ENCODE results near the gene GGCT. TPM values are rescaled to one million over a fixed set of nuclear protein-coding genes. Genes with fewer than 3 reads are reported as not detected.
"Not testable (repeated sequence)": the region's sequence is repeated elsewhere in the genome, so short reads cannot be mapped to it uniquely, and the experiment has no call there.

The GGCT gene
- total RNA-seq, 1 donor from 2014 or later: 80.3 TPM

DNA sequence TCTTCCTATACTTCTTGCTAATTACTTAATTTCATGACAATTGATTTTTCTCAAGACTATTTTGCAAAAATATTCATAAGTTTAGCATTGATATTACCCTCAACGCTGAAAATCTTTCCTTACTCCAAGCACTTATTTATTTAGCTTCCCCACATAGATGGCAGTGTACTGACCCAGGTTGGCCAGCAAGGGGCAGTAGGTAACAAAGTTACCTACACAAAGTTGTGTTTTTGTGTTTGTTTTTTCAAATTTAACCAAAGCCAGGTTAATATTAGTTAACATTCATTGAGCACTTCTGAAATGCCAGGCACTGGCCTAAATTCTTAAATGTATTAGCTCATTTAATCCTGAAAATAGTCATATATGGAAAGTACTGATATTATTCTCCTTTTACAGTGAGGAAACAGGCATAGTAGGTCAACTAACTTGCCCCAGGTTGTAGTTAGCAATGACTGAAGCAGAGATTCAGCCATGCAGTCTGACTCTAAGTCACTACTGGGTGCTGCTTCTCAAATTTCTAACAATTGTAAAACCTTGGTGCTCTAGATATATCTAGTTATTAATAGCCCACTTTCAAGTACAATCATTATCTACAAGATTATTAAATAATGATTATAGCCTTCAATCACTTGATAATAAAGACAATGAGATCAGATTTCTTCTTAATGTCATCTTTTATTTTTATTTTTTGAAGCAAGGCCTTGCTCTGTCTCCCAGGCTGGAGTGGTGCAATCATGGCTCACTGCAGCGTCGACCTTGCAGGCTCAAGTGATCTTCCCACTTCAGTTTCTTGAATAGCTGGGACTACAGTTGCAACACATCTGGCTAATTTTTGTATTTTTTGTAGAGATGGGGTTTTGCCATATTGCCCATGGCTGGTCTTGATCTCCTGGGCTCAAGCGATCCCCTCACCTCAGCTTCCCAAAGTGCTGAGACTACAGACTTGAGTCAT, 5.8 kb upstream of the GGCT start:
- no peaks in the 10 kb centered on the region for H3K27me3 Mint-ChIP-seq
- intact Hi-C loops (cut with micrococcal nuclease): loop anchor here (1.0 kb wide), 2 partner anchors 54 to 230 kb away; no protein-coding TSS in a partner anchor

DNA sequence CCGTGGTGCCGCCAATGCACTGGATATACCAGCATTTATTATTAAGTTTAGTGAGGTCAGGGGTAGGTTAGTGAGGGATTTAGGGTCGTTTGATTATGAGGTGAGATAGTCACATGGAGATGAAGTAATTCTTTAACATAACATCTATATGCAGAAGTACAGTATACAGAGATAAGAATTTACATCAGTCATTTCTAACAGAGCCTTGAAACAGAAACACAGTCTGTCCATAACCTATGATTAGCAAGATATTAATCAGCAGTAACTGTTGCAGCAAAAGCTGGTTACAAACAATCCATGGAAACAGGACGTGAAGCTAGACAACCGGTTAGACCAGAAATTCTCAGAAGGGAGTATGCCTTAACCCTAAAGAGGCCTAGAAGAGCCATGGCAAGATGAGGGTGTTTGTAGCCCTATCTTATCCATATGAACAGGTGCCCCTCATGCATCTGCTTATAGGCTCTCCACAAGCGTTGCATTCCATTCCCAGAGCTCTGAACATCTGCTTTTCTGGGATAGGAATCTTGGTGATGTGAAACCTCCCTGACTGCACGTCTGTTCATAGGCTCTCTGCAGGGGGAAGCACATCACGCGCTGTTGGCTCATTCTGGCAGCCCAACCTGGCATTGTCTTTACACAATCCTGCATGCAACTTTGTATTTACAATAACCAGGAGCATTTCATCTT, 4.7 kb upstream of the GGCT start:
- H3K9me3 Mint-ChIP-seq; H3K4me3 Mint-ChIP-seq; H3K36me3 Mint-ChIP-seq (ENCODE audit: low read depth); intact Hi-C loops (cut with micrococcal nuclease); H3K27ac Mint-ChIP-seq; H3K27me3 Mint-ChIP-seq: not testable (repeated sequence)
- DNase-seq: peak; percentile 48
- peaks cover 11% of the 10 kb centered on the region for H3K4me1 Mint-ChIP-seq

More for the DNA sequence above, 5.8 kb upstream of the GGCT start:
- Mint-ChIP-seq H3K27ac (no peak overlapping the region), H3K9me3 (peaks cover 5% of the 10 kb centered on the region), H3K4me3 (no peak overlapping the region), H3K36me3 (ENCODE audit: low read depth) (no peaks in the 10 kb centered on the region), H3K4me1 (peaks cover 9% of the 10 kb centered on the region)
- peak; percentile 76 for DNase-seq

DNA sequence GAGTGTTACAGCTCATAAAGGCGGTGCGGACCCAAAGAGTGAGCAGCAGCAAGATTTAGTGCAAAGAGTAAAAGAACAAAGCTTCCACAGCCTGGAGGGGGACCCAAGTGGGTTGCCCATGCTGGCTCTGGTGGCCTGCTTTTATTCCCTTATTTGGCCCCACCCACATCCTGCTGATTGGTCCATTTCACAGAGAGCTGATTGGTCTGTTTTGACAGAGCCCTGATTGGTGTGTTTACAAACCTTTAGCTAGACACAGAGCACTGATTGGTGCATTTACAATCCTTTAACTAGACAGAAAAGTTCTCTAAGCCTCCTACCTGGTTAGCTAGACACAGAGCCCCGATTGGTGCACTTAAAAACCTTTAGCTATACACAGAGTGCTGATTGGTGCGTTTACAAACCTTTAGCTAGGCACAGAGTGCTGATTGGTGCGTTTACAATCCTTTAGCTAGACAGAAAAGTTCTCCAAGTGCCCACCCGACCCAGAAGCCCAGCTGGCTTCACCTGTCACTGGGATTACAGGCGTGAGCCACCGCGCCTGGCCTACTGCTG, 2.8 kb upstream of the GGCT start:
- H3K36me3 Mint-ChIP-seq (ENCODE audit: low read depth); H3K27ac Mint-ChIP-seq; H3K9me3 Mint-ChIP-seq; H3K27me3 Mint-ChIP-seq; H3K4me3 Mint-ChIP-seq; intact Hi-C loops (cut with micrococcal nuclease); DNase-seq: not testable (repeated sequence)
- H3K4me1 Mint-ChIP-seq: peaks cover 25% of the 10 kb centered on the region

DNA sequence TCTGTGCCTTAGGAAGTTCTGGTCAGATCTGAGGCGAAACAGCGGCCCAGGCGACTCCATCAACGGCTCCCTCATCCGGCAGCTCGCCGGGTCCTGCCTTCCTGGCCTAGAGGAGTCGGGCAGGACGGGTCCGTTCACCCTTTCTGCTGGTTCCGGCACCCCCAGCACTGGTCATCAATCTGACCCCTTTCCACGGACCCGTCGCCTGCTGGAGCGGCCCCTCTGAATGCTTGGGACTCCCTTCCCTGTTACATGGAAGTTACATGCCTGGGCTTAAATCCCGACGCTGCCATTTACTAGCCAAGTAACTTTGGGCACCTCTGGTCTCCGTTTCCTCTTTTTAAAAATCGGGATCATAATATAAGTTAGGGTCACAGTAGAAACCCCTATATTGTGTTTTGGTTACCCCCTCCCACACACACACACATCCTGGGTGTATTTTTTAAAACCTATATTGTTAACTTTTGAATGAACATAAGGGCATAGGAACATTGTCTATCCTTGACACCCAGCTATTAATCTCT, 607 bp upstream of the GGCT start:
- intact Hi-C loops (cut with micrococcal nuclease): no loop called here
- Mint-ChIP-seq H3K27ac (peak overlapping the region; percentile 84), H3K9me3 (peaks cover 5% of the 10 kb centered on the region), H3K4me3 (peak overlapping the region; percentile 87), H3K27me3 (no peaks in the 10 kb centered on the region), H3K4me1 (peaks cover 39% of the 10 kb centered on the region), H3K36me3 (ENCODE audit: low read depth) (peaks cover 18% of the 10 kb centered on the region)
- DNase-seq: no peak

DNA sequence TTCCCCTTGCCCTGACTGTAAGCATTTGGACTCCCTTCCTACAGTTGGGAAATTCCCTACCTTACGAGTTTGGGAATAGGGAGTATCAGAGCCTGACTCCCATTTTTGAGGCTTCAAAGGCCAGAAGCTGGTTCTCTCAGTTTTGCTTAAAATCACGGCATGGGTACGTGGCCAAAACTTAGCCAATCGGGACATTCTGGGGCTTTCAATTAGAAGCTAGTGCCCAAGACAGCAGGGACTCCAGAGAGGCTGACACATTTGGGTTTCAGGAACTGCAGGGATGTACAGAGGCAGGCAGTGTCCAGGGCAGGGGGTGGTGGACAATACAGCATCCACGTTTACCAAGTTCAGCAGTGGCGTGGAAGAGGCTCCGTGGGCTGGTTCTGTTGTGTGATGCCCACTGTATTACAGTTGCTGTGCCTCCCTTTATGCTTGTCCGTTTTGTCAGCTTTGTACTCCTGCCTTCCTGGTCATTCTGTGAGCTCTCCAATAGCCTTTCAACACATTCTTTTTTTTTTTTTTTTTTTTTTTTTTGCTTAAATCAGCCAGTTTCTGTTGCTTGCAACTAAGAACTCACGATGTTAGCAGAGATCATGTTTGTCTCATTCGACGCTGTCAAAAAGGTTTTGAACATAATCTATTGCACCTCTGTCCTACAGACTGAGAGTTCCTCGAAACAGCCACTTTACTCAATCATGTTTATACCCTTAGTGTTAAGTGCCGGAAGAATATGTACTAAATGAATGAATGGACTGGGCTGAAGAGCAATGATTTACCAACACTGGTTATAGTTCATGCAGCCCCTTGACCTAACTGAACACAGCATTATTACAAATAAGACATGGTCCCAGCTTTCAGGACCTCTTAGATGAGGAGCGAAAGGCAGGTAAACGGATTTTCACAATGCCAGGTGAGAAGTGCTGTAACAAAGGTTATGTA, 1.1 kb downstream of the GGCT start:
- Mint-ChIP-seq H3K9me3 (peaks cover 5% of the 10 kb centered on the region), H3K36me3 (ENCODE audit: low read depth) (peaks cover 29% of the 10 kb centered on the region), H3K27me3 (no peaks in the 10 kb centered on the region), H3K27ac (peak overlapping the region; percentile 84), H3K4me1 (peaks cover 40% of the 10 kb centered on the region), H3K4me3 (peak overlapping the region; percentile 87)
- intact Hi-C loops (cut with micrococcal nuclease): loop anchor here (1.0 kb wide), 4 partner anchors 25 to 477 kb away; partner anchors contain the start of genes FKBP14, GARS1, NOD1 and ZNRF2
- DNase-seq: no peak

DNA sequence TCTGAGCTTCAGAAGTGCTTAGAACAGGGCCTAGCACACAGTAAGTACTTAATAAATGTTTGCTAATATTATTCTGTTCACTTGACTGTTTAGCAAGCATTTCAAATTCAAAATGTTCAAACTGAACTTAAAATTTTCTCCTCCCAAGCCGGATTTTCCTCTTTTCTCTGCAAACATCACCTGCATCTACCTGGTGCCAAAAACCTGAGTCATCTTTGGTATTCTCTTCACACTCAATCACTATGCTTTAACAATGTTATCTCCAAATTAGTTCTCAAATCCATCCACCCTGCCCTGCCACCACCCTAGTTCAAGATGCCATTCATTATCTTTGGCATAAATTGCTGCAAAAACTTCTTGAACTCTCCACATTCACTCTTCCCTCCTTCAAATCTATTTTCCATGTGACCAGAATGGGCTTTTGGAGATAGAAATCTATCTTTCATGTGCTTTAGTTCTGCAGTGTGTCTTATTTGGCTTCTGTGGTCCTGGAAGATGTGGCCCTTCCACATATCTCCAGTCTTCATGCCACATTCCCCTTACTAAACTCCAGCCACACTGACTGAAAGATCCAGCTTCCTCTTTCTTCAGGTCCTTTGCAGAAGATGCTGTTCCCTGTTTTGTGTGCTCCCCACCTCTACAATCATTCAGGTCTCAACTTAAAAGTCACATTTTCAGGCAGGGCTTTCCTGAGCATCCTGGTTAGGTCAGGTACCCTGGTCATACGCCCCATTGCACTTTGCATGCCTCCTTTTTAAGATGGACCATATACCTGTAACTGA, 2.0 kb downstream of the GGCT start:
- DNase-seq: no peak
- no peak overlapping the region for H3K27ac Mint-ChIP-seq
- H3K4me3 Mint-ChIP-seq: peak overlapping the region; percentile 87
- H3K9me3 Mint-ChIP-seq: peaks cover under 1% of the 10 kb centered on the region
- H3K36me3 Mint-ChIP-seq (ENCODE audit: low read depth): peaks cover 33% of the 10 kb centered on the region
- H3K4me1 Mint-ChIP-seq: peaks cover 40% of the 10 kb centered on the region
- intact Hi-C loops (cut with micrococcal nuclease): no loop called here
- H3K27me3 Mint-ChIP-seq: no peaks in the 10 kb centered on the region

DNA sequence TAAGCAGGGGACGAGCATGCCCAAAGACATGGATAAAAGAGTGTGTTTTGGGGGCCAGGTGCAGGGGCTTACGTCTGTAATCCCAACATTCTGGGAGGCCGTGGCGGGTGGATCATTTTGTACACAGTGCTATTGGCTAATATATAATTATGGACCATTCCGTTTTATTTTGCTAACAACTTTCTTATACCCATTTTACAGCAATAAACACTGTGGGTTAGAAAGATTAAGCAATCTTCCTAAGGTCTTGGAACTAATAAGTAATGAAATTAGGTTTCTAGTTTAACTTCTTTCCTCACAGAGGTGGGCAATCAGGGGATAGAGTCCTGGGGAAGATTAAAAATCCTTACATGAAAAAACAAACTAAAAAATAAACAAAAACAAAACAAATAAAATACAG, 3.4 kb downstream of the GGCT start:
- Mint-ChIP-seq H3K36me3 (ENCODE audit: low read depth) (peaks cover 43% of the 10 kb centered on the region), H3K9me3 (no peaks in the 10 kb centered on the region), H3K27me3 (no peaks in the 10 kb centered on the region), H3K27ac (no peak overlapping the region), H3K4me3 (no peak overlapping the region), H3K4me1 (peaks cover 40% of the 10 kb centered on the region)
- DNase-seq: no peak
- intact Hi-C loops (cut with micrococcal nuclease): no loop called here

DNA sequence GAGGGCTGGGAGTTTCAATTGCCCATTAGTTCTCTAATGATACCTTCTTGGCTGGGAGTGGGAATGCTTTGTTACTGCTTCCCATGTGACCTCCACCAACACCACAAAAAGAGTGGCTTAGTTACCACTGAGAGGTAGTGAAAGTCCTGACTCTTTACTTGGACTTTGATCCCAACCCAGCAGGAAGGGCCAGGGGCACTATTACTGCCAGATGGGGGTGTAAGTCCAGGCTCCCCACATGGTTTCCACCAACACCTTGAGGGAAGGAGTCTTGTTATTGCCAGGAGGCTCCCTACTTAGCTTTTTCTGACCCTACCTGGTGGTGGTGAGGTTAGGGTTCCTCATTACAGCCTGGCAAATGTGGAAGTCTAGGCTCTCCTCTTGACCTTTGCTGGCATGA, 11.4 kb downstream of the GGCT start:
- intact Hi-C loops (cut with micrococcal nuclease): no loop called here
- no peaks in the 10 kb centered on the region for H3K4me1 Mint-ChIP-seq
- peaks cover 32% of the 10 kb centered on the region for H3K36me3 Mint-ChIP-seq (ENCODE audit: low read depth)
- no peak overlapping the region for H3K4me3 Mint-ChIP-seq
- no peaks in the 10 kb centered on the region for H3K9me3 Mint-ChIP-seq
- H3K27me3 Mint-ChIP-seq: peaks cover 20% of the 10 kb centered on the region
- DNase-seq: no peak
- H3K27ac Mint-ChIP-seq: no peak overlapping the region

DNA sequence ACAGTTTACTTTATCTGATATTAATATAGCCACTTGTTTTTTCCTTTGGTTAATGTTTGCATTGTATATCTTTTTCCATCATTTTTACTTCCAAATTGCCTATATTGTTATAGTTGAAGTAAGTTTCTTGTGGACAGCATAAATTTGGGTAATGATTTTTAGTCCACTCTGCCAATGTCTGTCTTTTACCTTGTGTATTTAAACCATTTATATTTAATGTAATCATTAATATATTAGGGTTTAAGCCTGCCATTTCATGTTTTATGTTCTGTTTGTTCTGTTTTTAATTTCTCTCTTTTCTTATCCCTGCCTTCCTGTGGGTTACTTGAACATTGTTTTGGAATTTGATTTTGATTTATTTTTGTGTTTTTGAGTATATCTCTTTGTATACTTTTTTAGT, 13.2 kb downstream of the GGCT start:
- no peak overlapping the region for H3K27ac Mint-ChIP-seq
- H3K36me3 Mint-ChIP-seq (ENCODE audit: low read depth): peaks cover 21% of the 10 kb centered on the region
- intact Hi-C loops (cut with micrococcal nuclease): no loop called here
- H3K27me3 Mint-ChIP-seq: peaks cover 29% of the 10 kb centered on the region
- H3K9me3 Mint-ChIP-seq: no peaks in the 10 kb centered on the region
- H3K4me1 Mint-ChIP-seq: no peaks in the 10 kb centered on the region
- H3K4me3 Mint-ChIP-seq: no peak overlapping the region
- no peak for DNase-seq

DNA sequence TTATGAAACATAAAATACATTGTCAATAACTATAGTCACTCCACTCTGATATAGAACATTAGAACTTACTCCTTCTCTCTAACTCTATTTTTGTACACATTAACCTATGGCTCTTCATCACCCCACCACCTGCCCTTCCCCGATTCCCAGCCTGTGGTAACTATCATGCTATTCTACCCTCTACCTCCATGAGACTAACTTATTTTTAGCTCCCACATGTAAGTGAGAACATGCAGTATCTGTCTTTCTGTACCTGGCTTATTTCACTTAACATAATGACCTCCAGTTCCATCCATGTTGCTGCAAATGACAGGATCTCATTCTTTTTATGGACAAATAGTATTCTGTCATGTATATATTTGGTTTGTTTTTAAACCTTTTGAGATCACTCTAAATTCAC, 17.3 kb downstream of the GGCT start:
- intact Hi-C loops (cut with micrococcal nuclease): no loop called here
- peaks cover 2% of the 10 kb centered on the region for H3K36me3 Mint-ChIP-seq (ENCODE audit: low read depth)
- DNase-seq: no peak
- no peak overlapping the region for H3K4me3 Mint-ChIP-seq
- H3K9me3 Mint-ChIP-seq: no peaks in the 10 kb centered on the region
- H3K27ac Mint-ChIP-seq: no peak overlapping the region
- peaks cover 24% of the 10 kb centered on the region for H3K27me3 Mint-ChIP-seq
- H3K4me1 Mint-ChIP-seq: no peaks in the 10 kb centered on the region

DNA sequence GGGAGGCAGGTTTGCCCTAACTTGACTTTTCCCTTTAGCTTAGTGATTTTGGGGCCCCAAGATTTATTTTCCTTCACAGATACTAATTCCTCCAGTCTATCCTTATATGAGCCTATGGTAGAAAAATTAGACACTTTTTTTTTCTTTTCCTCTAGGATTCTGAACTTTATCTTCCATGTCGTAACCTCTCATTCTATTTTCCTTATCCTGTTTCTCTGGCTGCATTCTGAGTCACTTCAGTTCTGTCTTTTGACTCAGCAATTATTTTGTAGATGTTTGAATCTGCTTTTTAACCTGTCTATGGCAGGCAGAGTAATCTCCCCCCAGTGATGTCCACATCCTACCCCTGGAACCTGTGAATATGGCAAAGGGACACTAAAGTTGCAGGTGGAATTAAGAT, 19.0 kb downstream of the GGCT start:
- Mint-ChIP-seq H3K36me3 (ENCODE audit: low read depth) (no peaks in the 10 kb centered on the region), H3K4me3 (no peak overlapping the region), H3K4me1 (no peaks in the 10 kb centered on the region), H3K27ac (no peak overlapping the region), H3K9me3 (no peaks in the 10 kb centered on the region), H3K27me3 (peaks cover 18% of the 10 kb centered on the region)
- no peak for DNase-seq
- intact Hi-C loops (cut with micrococcal nuclease): no loop called here

DNA sequence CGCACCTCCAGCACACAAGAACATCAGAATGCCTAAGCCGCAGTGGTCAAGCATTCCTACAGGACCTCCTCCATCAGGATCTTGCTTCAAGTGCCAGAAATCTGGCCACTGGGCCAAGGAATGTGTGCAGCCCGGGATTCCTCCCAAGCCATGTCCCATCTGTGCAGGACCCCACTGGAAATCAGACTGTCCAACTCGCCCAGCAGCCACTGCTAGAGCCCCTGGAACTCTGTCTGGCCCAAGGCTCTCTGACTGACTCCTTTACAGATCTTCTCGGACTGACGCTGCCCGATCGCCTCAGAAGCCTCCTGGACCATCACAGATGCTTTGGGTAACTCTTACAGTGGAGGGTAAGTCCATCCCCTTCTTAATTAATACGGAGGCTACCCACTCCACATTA, 23.2 kb downstream of the GGCT start:
- DNase-seq; H3K27me3 Mint-ChIP-seq; H3K4me3 Mint-ChIP-seq; H3K36me3 Mint-ChIP-seq (ENCODE audit: low read depth); intact Hi-C loops (cut with micrococcal nuclease); H3K9me3 Mint-ChIP-seq; H3K27ac Mint-ChIP-seq: not testable (repeated sequence)
- H3K4me1 Mint-ChIP-seq: peaks cover 22% of the 10 kb centered on the region
